Uterus (tissue), 4 donors: Measurements from ENCODE around the gene EVL. TPM values are rescaled to one million over a fixed set of nuclear protein-coding genes. Genes with fewer than 3 reads are reported as not detected.

Experiments used
- DNase-seq, 2 donors: peaks; one replicate each; pipeline ENCODE4 v3.0.0-alpha.2; 2019 to 2020
- H3K27ac ChIP-seq, 2 donors: fragments of 200-600 bp; sonication (generic); 1 replicate in 1 of 2; 2 replicates in 1 of 2; pipeline ENCODE4 v1.5.1; 2016 to 2018
- H3K27me3 ChIP-seq, 2 donors: fragments of 200-600 bp; sonication (generic); one replicate each; pipeline ENCODE4 v1.5.1; 2018 to 2019; ENCODE audit warnings: control low read depth in 1 of 2
- H3K36me3 ChIP-seq, 2 donors: fragments of 200-600 bp; sonication (generic); one replicate each; pipeline ENCODE4 v1.5.1; 2019; ENCODE audit warnings: control low read depth in 1 of 2
- H3K4me1 ChIP-seq, 2 donors: fragments of 200-600 bp; sonication (generic); one replicate each; pipeline ENCODE4 v1.5.1; 2018 to 2019; ENCODE audit warnings: control low read depth in 1 of 2
- H3K4me3 ChIP-seq, 2 donors: fragments of 200-600 bp; sonication (generic); 1 replicate in 1 of 2; 2 replicates in 1 of 2; pipeline ENCODE4 v1.5.1; 2018 to 2019; ENCODE audit warnings: mild to moderate bottlenecking in 1 of 2
- H3K9me3 ChIP-seq, 2 donors: fragments of 200-600 bp; sonication (generic); one replicate each; pipeline ENCODE4 v1.5.1; 2019; ENCODE audit warnings: control low read depth in 1 of 2
- POLR2A ChIP-seq, 2 donors: fragments of 450-650 bp; IDR thresholded peaks; one replicate each; pipeline ENCODE4 v1.6.1; 2016; ENCODE audit warnings: antibody characterized with exemption in 2 of 2, mild to moderate bottlenecking in 1 of 2, moderate library complexity in 1 of 2
- intact Hi-C: fragments of 100-400 bp; cut with DNase I; formaldehyde crosslinking; loops from one replicate; pipeline ENCODE4 v1.15.1; 2023; ENCODE audit warnings: low total_unique reads
- total RNA-seq, 4 donors: library from RNA; depleted of rRNA in 3 of 4; stranded (reverse); fragments of >200 nt in 3 of 4; gene quantifications; one replicate each; pipeline versions ENCODE4 v1.1.0 to v1.2.4, GENCODE V29; 2014 to 2023
- TF ChIP-seq, protein P1 (sequence below), 4 experiments: fragments of 200-600 bp in 2 of 4; fragments of 450-650 bp in 2 of 4; sonication (generic) in 2 of 4; IDR thresholded peaks; one replicate each; pipeline ENCODE4 v1.5.1; 2016 to 2019; ENCODE audit warnings: antibody characterized with exemption in 4 of 4, mild to moderate bottlenecking in 2 of 4, moderate library complexity in 1 of 4
- donor health status: DM: yes; HTN: yes; CAD: no.

EVL gene
- total RNA-seq, 4 donors from 2014 or later: 22.1 to 133 (median 67.5) TPM

- DNase-seq: no peak
- no peak overlapping the region for H3K4me3 ChIP-seq
- no peaks in the 10 kb centered on the region for H3K27me3 ChIP-seq
- H3K4me1 ChIP-seq: no peaks in the 10 kb centered on the region
- intact Hi-C loops: no loop called here
- no peaks in the 10 kb centered on the region for H3K36me3 ChIP-seq
- no peak overlapping the region for H3K27ac ChIP-seq
- no peaks in the 10 kb centered on the region for H3K9me3 ChIP-seq
- TF ChIP-seq POLR2A (IDR thresholded peaks at IDR 0.05): no peak
- TF ChIP-seq, protein P1, sequence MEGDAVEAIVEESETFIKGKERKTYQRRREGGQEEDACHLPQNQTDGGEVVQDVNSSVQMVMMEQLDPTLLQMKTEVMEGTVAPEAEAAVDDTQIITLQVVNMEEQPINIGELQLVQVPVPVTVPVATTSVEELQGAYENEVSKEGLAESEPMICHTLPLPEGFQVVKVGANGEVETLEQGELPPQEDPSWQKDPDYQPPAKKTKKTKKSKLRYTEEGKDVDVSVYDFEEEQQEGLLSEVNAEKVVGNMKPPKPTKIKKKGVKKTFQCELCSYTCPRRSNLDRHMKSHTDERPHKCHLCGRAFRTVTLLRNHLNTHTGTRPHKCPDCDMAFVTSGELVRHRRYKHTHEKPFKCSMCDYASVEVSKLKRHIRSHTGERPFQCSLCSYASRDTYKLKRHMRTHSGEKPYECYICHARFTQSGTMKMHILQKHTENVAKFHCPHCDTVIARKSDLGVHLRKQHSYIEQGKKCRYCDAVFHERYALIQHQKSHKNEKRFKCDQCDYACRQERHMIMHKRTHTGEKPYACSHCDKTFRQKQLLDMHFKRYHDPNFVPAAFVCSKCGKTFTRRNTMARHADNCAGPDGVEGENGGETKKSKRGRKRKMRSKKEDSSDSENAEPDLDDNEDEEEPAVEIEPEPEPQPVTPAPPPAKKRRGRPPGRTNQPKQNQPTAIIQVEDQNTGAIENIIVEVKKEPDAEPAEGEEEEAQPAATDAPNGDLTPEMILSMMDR (IDR thresholded peaks at IDR 0.05): no peak
Observed at GRCh38 chr14:100148837-100149731, 83.9 kb downstream of the EVL start.

GRCh38 chr14:100149851-100150611, 84.8 kb downstream of the EVL start:
- intact Hi-C loops: no loop called here
- TF ChIP-seq POLR2A (IDR thresholded peaks at IDR 0.05): no peak
- TF ChIP-seq, protein P1 (IDR thresholded peaks at IDR 0.05): no peak
- Histone ChIP-seq H3K4me3 (no peak overlapping the region), H3K9me3 (no peaks in the 10 kb centered on the region), H3K4me1 (no peaks in the 10 kb centered on the region), H3K27ac (no peak overlapping the region), H3K36me3 (no peaks in the 10 kb centered on the region), H3K27me3 (no peaks in the 10 kb centered on the region)
- no peak for DNase-seq

- H3K4me1 ChIP-seq: no peaks in the 10 kb centered on the region
- H3K9me3 ChIP-seq: no peaks in the 10 kb centered on the region
- no peak overlapping the region for H3K27ac ChIP-seq
- no peaks in the 10 kb centered on the region for H3K27me3 ChIP-seq
- no peak for DNase-seq
- no peaks in the 10 kb centered on the region for H3K36me3 ChIP-seq
- intact Hi-C loops: no loop called here
- TF ChIP-seq POLR2A (IDR thresholded peaks at IDR 0.05): no peak
- TF ChIP-seq, protein P1 (IDR thresholded peaks at IDR 0.05): no peak
- no peak overlapping the region for H3K4me3 ChIP-seq
Observed at GRCh38 chr14:100150932-100151587, 85.8 kb downstream of the EVL start.

GRCh38 chr14:100152091-100152490, 86.9 kb downstream of the EVL start:
- Histone ChIP-seq H3K9me3 (no peaks in the 10 kb centered on the region), H3K36me3 (no peaks in the 10 kb centered on the region), H3K27ac (no peak overlapping the region), H3K4me3 (no peak overlapping the region), H3K4me1 (no peaks in the 10 kb centered on the region), H3K27me3 (no peaks in the 10 kb centered on the region)
- intact Hi-C loops: no loop called here
- no peak for TF ChIP-seq POLR2A (IDR thresholded peaks at IDR 0.05)
- TF ChIP-seq, protein P1 (IDR thresholded peaks at IDR 0.05): no peak
- no peak for DNase-seq
